PC-3 (cell line): ENCODE measurements around the gene HOXB1.

Experiments
- EZH2 ChIP-seq: fragments of 300-600 bp; sonication (generic); IDR thresholded peaks from one replicate; pipeline ENCODE4 v1.6.1; 2017; ENCODE audit warnings: antibody characterized with exemption, mild to moderate bottlenecking, low read length; ENCODE audit not compliant: unreplicated experiment
- EZH2phosphoT487 ChIP-seq: fragments of 300-600 bp; sonication (generic); IDR thresholded peaks from 2 replicates; pipeline ENCODE4 v1.6.1; 2018; ENCODE audit warnings: mild to moderate bottlenecking, antibody characterized with exemption, low read length, borderline replicate concordance
- TF ChIP-seq, protein P1 (sequence below): fragments of 300-600 bp; sonication (generic); conservative IDR thresholded peaks from 2 replicates; pipeline ENCODE4 v1.5.1; 2017; ENCODE audit warnings: antibody characterized with exemption, low read depth, mild to moderate bottlenecking, low read length

DNA sequence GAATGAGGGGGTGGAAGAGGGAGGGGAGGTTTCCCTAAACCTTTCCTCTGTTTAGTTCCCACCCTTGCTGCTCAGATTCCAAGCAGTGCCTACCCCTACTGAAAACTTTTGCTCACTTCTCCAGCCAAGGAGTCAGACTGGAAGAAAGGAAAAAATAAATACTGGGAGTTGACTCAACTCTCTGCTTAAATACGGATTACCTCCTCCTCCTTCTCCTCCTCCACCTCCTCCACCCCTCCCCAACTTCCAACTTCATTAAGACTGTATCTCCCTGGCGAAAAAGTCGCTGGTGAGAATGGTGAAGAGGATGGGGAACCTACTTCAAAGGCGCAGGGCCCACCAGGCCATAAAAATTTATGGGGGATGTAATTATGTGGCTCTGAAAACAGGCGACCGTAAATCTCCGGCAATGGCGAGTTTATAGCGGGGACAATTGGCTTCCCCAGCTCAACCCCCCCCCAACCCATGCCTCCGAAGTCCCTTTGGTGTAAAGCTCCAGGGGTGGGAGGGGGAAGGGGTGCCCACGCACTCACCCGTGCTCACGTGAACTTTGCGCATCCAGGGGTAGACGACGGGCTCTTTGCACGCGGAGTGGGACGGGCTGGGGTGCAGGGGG is 46.6 kb upstream of the HOXB1 start:
- TF ChIP-seq, protein P1, sequence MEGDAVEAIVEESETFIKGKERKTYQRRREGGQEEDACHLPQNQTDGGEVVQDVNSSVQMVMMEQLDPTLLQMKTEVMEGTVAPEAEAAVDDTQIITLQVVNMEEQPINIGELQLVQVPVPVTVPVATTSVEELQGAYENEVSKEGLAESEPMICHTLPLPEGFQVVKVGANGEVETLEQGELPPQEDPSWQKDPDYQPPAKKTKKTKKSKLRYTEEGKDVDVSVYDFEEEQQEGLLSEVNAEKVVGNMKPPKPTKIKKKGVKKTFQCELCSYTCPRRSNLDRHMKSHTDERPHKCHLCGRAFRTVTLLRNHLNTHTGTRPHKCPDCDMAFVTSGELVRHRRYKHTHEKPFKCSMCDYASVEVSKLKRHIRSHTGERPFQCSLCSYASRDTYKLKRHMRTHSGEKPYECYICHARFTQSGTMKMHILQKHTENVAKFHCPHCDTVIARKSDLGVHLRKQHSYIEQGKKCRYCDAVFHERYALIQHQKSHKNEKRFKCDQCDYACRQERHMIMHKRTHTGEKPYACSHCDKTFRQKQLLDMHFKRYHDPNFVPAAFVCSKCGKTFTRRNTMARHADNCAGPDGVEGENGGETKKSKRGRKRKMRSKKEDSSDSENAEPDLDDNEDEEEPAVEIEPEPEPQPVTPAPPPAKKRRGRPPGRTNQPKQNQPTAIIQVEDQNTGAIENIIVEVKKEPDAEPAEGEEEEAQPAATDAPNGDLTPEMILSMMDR = no peak
- no peak for TF ChIP-seq EZH2phosphoT487
- TF ChIP-seq EZH2 = no peak
